ENCODE measurements around the gene TNRC6B.
"Not testable (repeated sequence)": the region's sequence is repeated elsewhere in the genome, so short reads cannot be mapped to it uniquely, and the experiment has no call there.

The TNRC6B gene

DNA sequence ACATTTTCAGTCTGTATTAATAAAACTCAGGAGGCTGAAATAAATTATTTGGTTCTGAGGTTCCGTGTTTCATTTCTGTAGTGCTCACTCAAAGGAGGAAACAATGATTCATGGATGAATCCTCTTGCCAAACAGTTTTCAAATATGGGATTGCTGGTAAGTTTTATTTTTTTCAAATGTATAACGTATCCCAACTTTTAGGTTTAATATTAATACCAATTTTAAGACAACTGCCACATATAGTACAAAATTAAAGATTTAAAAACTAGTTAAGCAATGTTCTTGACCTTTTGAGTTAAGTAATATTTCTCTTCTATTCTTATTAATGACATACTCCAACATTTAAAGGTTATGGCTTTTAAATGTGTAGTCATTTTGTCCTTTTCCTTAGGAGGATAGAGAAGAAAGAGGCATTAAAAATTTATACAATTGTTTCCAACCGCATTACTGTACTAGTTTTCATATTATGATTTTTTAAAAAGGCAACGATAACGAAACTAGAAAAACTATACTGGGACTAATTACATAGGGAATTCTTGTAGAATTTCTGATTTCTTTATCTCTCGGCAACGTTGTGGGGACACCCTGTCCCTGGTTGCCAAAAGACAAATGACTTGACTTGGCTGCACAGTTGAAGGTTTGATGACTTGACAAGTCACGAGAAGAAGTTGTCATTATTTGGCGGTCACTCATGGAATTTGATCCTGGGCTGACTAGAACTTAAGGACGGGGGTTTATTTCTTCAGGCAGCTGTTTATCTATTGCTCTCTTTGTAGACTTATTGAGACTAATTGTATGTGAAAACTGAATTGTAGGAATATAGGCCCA, 99.5 kb downstream of the TNRC6B start:
- DNase-seq (ENCODE audit: insufficient read length, low spot score) (no peak), FAIRE-seq (no peak)

DNA sequence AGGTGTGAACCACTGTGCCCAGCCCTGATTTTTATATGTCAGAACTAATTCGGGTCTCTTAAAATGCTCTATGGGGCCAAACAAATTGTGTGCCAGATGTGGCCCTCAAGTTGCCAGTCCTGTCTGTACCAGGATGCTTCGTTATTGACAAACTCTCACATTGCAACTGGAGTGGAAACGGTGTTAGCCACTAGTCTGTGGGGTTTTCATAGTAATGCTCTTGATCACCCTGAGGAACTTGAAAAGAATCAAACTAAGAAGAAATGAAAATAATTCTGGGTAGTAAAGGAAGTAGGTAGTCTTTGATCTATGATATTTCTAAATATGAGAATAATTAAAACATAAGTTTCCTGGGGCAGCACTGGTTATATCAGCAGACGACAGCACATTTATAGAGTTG, 101.3 kb downstream of the TNRC6B start:
- no peak for FAIRE-seq
- no peak for DNase-seq (ENCODE audit: insufficient read length, low spot score)

DNA sequence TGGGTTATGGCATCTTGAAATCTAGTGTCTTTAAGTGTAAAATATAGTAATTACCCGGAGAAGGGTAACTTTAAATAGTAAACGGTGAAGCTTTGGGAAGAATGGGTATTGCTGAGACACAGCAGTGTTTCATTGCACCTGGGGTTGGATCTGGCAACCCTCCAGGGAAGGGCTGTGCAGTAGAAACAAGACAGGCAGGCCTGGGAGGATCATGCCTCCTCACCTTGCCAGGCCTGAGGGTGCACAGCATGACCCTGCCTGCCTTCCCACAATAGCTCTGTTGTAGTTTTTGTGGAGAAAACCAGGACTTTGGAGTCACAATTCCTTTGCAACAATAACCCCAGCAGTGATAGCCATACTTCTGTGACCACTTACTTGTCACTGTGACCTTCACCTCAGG, 104.0 kb downstream of the TNRC6B start:
- no peak for FAIRE-seq
- DNase-seq (ENCODE audit: insufficient read length, low spot score): no peak

DNA sequence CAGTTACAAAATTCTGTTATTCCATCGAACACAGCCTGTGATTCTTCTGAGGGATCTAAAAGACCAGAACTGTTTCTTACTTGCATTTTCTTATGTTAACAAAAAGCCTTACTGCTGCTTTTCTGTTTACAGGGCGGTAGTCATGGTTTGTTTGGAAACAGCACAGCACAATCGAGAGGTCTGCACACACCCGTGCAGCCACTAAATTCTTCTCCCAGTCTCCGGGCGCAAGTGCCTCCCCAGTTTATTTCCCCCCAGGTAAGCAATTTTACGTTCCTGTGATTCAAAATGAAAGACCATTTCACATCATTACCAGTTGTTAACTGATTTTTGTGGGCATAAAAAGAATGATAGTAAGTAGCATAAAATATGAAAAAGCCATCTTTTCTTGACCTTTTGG, 107.8 kb downstream of the TNRC6B start:
- FAIRE-seq (no peak), DNase-seq (ENCODE audit: insufficient read length, low spot score) (no peak)

DNA sequence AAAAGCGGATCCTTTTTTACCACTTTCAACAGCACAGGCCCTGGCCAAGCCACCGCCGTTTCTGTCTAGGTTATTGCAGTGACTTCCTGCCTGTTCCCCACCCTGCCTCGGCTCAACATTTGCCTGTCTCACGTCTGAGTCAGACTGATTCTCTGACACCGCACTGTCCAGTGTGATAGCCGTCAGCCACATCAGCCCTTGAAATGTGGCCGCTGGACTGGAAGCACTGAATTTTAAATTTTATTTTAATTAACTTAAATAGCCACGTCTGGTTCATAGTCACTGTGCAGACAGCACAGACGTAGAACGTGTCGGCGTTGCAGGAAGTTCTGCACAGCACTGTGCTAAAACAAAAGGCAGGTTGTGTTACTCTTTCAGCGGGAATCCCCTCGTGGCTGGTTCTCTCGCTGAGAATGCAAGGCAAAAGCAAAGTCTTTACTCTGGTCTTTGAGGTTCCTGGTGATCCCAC, 112.3 kb downstream of the TNRC6B start:
- FAIRE-seq: no peak

DNA sequence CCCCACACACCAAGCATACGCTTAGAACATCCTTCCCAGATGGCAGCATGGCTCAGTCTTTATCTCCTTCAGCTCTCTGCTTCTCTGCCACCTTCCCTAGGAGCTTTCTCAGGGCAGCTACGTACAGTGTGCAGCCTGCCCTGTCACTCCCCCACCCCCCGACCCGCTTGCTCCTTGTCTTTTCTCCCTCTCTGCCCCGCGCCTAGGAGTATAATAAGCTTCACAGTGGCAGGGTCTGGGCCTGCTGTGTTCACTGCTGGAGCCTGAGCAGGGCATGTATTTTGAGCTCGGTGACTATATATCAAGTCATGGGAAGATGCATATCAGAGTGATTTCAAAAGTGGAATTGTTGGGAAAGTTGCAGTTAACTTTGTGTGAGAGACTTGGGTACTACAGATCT, 112.8 kb downstream of the TNRC6B start:
- DNase-seq (ENCODE audit: insufficient read length, low spot score): no peak
- no peak for FAIRE-seq

More for the DNA sequence above, 112.3 kb downstream of the TNRC6B start:
- DNase-seq (ENCODE audit: insufficient read length, low spot score): no peak

DNA sequence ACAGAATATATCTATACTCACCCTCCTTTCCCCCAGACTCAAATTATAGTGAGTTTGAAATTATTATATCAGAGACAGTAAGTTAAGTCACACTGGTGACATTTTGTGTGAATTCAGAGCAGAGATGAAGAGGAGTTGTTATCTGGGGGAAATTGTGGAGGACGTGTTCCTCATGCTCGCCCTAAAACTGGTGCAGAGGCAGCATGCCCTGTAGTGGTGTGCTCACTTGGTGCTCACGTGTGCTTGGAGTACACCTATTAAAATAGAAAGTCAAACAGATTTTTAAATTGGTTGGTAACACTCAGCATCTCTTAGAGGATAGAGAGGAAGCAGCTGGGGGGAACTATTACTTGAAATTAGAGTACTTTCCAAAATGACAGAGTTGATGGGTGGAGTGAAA, 117.0 kb downstream of the TNRC6B start:
- DNase-seq (ENCODE audit: insufficient read length, low spot score) (no peak), FAIRE-seq (no peak)

DNA sequence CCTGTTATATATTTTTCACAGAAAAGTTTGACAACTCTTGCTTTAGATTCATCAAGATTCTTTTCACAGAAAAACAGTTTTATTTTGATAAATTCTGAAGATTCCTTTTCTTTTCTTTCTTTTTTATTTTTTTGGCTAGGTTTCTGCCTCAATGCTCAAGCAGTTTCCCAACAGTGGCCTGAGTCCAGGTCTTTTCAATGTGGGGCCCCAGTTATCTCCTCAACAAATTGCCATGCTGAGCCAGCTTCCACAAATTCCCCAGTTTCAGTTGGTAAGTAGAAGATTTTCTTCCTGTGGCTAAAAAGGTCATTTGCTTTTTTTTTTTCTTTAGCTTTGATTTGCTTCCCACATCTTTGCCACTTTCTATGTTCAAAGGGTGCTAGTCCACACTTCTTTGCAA, 122.6 kb downstream of the TNRC6B start:
- FAIRE-seq: no peak

DNA sequence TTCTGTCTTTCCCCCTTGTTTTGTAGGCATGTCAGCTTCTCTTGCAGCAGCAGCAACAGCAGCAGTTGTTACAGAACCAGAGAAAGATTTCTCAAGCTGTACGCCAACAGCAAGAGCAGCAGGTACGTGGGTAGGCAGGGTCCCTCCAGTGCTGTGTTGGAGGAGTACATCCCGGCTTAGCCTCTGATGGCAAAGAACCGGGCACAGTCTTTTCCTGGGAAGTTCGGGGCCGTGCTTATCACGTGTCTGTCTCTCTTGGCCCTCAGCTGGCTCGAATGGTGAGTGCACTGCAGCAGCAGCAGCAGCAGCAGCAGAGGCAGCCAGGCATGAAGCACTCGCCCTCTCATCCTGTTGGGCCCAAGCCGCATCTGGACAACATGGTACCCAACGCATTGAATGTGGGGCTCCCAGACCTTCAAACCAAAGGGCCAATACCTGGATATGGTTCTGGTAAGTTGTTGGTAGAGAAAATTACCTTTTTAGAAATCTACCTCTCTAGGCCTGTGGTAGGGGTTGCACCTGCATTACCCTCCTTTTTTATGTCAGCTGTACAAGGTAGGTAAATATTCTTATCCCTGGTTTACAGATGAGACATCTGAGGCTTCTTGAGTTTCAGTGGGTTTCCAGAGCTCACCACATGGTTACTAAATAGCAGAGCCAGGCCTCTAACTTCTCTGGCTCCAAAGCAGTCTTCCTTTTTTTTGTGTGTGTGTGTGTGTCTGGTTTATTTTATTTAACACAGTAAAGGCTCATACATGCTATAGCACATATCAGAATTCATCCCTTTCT, 123.4 kb downstream of the TNRC6B start:
- no peak for FAIRE-seq
- no peak for DNase-seq (ENCODE audit: insufficient read length, low spot score)

More for the DNA sequence above, 122.6 kb downstream of the TNRC6B start:
- DNase-seq (ENCODE audit: insufficient read length, low spot score): no peak

DNA sequence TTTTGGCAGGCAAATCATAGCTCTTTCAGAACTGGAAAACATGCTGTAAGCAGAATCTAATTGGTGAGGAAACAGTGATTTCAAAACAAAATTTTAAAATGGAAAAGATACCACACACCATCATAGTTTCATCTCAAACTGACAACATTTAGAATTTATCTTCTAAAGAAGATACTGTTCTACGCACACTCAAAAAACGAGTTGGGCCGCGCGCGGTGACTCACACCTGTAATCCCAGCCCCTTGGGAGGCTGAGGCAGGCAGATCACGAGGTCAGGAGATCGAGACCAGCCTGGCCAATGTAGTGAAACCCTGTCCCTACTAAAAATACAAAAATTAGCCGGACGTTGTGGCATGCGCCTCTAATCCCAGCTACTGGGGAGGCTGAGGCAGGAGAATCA, 124.4 kb downstream of the TNRC6B start:
- no peak for FAIRE-seq
- no peak for DNase-seq (ENCODE audit: insufficient read length, low spot score)

DNA sequence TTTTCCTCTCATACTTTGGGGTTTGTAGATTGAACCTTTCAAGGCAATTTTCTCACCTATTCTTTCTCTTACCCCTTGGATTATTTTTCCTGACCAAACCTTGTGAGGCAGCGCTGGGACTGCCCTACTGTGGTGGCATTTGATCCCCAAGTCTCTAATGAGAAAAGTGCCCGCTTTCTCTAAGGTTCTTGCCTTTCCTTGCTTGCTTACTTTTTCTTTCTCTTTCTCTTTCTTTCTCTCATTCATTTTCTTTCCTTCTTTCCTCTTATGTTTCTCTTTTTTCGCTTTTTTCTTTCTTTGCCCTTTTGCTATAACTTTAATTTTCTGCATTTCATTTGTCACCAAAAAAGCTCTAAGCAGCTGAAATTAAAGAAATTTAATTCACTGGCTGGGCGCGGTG, 127.9 kb downstream of the TNRC6B start:
- FAIRE-seq (no peak), DNase-seq (ENCODE audit: insufficient read length, low spot score) (no peak)

DNA sequence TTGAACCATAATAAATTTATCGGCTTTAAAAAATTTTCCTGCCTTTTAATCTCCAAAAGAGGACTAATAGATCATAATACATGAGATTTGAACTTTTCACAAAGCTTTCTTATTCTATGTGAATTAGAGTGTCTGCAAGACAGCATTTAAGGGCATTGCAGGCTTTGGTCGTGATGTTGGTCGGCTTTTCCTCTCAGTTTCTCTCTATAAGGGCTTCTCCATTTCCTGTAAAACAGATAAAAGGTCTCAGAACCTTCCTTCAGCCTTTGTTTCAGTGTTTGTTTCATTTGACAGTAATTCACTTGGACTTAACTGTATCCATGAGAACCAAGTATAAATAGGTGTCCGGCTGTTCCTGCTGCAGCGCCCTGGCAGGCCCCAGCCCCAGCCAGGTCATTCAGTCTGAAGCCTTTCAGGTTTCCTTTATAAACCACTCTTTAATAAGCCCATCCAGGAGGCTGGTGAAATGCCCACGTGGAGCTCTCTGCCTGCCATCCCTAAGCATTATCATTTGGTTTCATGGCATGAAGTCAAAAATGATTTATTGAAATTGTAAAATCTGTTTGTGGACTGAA, 131.4 kb downstream of the TNRC6B start:
- no peak for FAIRE-seq
- DNase-seq (ENCODE audit: insufficient read length, low spot score): no peak

DNA sequence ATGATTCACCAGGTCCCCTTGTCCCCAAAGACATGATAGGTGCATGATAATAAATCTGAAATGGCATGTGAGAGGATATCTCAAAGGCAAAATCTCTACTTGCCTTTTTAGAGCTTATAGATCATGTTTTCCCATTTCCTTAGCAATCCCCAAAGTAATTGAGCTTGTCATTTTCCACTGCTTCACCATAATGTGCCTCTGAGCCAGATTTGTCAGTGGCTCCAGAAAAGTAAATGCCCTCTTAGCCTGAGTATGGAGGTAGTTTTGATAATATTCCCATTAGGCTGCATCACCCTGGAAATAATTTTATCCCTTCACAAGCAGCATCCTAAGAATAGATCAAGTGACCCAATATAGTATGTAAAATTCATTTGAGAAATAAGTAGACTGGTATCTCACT, 131.9 kb downstream of the TNRC6B start:
- FAIRE-seq (no peak), DNase-seq (ENCODE audit: insufficient read length, low spot score) (no peak)

DNA sequence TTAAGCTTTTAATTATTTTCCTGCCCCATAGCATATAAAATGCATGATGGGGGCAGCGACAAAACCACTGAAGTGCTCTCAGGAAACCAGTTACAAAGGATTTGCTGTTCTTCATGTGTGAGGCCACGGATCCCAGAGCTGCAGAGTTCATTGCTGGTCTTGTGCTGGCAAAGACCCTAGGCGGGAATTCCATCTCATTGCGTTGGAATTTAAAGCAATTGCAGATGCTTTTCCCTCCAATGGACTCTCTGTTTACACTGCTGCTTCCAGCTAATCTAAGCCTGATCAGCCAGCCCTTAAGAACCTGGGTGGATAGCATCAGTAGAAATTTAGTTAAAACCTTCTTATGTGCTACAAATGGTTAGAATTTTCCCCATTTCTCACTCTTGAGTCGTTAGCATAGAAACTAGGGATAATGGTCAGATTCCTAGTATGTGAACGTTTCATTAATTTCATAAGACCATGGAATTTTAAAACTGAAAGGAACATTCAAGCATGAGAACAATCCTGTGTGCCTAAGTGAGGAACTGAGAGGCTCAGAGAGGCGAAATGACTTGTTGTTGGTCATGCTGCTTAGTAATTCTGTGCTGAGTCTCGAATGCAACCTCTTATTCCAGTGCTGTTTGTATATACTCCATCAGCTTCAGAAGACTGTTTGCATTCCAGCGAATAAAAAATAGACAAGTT, 132.5 kb downstream of the TNRC6B start:
- FAIRE-seq (no peak), DNase-seq (ENCODE audit: insufficient read length, low spot score) (peak; percentile 25)

DNA sequence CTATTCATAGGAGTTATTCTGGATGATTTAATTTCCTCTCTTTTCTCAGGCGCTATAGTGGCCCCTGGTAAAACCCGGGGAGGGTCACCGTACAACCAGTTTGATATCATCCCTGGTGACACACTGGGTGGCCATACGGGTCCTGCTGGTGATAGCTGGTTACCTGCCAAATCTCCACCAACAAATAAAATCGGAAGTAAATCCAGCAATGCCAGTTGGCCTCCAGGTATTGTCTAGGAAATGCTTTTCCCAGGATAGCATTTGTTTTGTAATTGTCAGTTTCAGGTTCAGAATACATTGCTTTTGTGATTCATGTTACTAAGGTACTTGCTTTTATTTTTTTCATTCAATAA, 133.0 kb downstream of the TNRC6B start:
- no peak for FAIRE-seq
- no peak for DNase-seq (ENCODE audit: insufficient read length, low spot score)

DNA sequence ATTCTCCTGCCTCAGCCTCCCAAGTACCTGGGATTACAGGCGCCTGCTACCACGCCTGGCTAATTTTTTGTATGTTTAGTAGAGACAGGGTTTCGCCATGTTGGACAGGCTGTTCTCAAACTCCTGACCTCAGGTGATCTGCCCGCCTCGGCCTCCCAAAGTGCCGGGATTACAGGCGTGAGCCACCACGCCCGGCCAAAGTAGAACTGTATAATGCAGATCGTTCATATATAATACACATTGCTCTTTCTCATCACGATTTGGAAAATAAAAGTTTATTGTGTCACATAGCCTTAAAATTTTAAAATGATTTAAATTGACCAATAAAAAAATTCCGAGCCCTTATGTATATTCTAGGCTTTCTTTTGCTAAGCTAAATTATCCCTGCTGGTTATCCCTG, 133.9 kb downstream of the TNRC6B start:
- not testable (repeated sequence) for DNase-seq (ENCODE audit: insufficient read length, low spot score); FAIRE-seq

DNA sequence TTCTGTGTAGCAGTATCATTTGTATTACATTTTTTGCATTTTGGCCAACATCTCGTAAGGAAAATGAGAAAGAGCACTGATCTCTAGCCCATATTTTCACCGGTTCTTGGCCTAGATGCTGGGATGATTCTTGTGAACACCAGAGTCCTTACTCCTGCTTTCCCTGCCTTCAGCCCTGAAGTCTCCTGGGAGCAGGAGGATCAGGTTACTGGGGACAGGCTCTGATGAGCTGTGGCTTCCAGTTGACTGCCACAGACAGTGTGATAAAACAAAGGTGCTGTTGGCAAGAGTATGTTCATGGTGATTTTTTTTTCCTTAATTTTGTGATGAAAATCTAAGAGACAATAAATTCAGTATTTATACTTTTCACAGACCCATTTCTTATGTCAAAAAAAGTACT, 134.3 kb downstream of the TNRC6B start:
- FAIRE-seq: no peak
- DNase-seq (ENCODE audit: insufficient read length, low spot score): no peak

DNA sequence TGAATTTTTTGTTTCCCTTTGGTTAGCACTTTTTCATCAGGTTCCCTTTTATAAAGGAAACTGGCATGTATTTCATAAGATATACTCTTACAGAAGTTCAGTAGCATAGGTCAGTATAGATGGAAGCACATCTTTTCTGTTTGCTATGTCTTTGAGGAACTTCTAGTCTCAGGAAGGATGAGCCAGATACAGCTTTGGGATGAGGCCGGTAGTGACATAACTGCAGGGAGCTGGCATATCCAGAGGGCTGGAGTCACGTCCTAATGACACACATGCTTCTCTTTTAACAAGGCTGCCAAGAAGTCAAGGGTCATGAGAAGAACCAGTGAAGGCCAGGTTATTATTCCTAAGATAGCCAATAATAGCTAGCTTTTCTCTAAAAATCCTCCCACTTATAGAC, 135.3 kb downstream of the TNRC6B start:
- FAIRE-seq (no peak), DNase-seq (ENCODE audit: insufficient read length, low spot score) (no peak)

DNA sequence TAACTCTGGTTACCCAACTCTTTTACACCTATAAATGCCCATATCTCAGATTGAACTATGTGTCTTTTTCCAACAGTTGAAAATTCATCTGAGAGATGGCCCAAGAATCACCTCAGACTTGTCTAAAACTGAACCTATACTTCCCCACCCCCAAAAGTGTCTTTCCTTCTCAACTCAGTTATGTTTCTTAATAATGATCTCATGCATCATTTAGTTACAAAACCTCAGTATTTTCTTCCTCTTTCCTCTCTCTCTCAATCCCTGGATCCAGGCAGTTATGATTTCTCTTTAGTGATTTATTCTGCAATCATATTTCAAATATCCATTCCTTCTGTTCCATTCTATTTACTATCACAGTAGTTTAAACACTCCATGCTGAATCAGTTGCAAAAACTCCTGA, 136.3 kb downstream of the TNRC6B start:
- DNase-seq (ENCODE audit: insufficient read length, low spot score) (no peak), FAIRE-seq (no peak)

DNA sequence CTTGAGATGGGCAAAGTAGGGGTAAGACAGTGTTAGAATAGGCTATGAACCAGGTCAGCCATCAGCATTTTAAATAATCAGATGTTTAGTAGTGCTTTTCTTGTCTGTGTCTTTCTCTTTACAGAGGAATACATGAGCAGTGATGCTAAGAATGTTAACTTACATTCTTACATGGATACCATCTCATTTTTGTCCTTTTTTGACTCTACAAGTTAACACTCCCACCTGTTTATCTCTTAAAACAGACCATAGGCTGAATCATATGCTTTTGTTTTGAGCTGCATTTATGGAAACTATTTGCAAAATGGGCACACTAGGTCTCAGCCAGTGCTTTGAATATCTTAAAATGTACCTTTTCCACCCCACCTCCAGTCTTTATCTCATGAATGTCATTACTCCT, 143.0 kb downstream of the TNRC6B start:
- no peak for DNase-seq (ENCODE audit: insufficient read length, low spot score)
- FAIRE-seq: no peak

DNA sequence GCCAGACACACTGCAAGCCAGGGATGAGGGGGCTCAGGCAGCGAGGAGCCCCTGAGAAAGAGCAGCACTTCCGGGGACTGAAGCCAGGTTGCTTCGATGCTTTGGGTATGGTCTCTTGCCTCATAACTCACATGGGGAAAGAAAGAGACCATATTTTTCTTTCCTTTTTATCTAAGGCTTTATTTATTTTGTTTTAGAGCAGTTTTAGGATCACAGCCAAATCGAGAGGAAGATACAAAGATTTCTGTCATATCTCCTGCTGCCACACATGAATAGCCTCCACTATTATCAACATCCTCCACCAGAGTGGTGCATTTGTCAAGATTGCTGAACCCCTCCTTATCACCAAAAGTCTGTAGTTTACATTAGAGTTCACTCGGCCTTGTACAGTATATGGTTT, 144.3 kb downstream of the TNRC6B start:
- DNase-seq (ENCODE audit: insufficient read length, low spot score): no peak
- no peak for FAIRE-seq
